ENCODE measurements around the gene CADM3.

DNA sequence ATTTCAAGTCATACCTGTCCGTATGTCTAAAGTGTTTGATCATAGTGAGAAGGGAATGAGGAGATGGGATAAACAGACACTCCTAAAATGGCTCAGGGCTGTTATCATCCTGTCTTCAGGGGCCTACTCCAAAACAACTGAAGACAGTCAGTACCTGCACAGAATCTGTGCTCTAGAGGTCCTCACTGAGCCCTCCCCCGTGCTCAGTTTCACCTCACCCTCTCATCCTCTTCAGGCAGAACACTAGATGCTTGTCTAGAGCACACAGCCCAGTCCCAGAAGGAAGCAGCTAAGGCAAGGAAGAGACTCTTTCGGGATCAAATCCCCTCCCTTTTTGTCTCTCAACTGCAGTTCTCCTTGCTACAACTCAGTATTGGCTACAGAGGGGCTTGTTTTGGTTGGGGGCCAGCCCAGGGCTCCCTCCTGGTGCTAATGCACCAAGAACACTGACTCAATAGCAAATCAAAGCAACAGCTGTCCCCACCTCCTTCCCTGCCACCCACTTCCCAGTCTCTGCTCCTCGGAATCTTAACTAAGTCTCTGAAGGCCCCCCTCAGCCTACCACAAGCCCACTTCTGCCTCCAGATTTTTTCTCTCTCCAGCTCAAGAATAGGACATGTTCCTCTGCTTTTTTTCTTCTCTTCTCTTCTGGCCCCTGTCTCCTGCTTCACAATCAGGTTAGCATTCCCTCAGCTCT, 10.1 kb downstream of the CADM3 start:
- TF ChIP-seq, protein P1, sequence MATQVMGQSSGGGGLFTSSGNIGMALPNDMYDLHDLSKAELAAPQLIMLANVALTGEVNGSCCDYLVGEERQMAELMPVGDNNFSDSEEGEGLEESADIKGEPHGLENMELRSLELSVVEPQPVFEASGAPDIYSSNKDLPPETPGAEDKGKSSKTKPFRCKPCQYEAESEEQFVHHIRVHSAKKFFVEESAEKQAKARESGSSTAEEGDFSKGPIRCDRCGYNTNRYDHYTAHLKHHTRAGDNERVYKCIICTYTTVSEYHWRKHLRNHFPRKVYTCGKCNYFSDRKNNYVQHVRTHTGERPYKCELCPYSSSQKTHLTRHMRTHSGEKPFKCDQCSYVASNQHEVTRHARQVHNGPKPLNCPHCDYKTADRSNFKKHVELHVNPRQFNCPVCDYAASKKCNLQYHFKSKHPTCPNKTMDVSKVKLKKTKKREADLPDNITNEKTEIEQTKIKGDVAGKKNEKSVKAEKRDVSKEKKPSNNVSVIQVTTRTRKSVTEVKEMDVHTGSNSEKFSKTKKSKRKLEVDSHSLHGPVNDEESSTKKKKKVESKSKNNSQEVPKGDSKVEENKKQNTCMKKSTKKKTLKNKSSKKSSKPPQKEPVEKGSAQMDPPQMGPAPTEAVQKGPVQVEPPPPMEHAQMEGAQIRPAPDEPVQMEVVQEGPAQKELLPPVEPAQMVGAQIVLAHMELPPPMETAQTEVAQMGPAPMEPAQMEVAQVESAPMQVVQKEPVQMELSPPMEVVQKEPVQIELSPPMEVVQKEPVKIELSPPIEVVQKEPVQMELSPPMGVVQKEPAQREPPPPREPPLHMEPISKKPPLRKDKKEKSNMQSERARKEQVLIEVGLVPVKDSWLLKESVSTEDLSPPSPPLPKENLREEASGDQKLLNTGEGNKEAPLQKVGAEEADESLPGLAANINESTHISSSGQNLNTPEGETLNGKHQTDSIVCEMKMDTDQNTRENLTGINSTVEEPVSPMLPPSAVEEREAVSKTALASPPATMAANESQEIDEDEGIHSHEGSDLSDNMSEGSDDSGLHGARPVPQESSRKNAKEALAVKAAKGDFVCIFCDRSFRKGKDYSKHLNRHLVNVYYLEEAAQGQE (IDR thresholded peaks at IDR 0.05; ENCODE audit: unreplicated experiment), result no peak
- TF ChIP-seq, protein P2, sequence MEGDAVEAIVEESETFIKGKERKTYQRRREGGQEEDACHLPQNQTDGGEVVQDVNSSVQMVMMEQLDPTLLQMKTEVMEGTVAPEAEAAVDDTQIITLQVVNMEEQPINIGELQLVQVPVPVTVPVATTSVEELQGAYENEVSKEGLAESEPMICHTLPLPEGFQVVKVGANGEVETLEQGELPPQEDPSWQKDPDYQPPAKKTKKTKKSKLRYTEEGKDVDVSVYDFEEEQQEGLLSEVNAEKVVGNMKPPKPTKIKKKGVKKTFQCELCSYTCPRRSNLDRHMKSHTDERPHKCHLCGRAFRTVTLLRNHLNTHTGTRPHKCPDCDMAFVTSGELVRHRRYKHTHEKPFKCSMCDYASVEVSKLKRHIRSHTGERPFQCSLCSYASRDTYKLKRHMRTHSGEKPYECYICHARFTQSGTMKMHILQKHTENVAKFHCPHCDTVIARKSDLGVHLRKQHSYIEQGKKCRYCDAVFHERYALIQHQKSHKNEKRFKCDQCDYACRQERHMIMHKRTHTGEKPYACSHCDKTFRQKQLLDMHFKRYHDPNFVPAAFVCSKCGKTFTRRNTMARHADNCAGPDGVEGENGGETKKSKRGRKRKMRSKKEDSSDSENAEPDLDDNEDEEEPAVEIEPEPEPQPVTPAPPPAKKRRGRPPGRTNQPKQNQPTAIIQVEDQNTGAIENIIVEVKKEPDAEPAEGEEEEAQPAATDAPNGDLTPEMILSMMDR (conservative IDR thresholded peaks at IDR 0.05; ENCODE audit: low read depth in 2 of 2), result peak in 1 of 2 experiments; percentile 44; a peak in 2 of 4 replicates
- TF ChIP-seq POLR2AphosphoS5 (IDR thresholded peaks at IDR 0.05; ENCODE audit: low read depth) (no peak), CREB1 (CRISPR knock-in tag; IDR thresholded peaks at IDR 0.05; ENCODE audit: low read depth) (no peak), EZH2 (IDR thresholded peaks at IDR 0.05; ENCODE audit: low read depth, unreplicated experiment) (no peak), JUNB (IDR thresholded peaks at IDR 0.05; ENCODE audit: unreplicated experiment) (no peak), EZH2phosphoT487 (IDR thresholded peaks at IDR 0.05; ENCODE audit: unreplicated experiment) (no peak), STAT1 (IDR thresholded peaks at IDR 0.05; ENCODE audit: unreplicated experiment) (no peak), ZNF114 (CRISPR knock-in tag; IDR thresholded peaks at IDR 0.05) (no peak), ZNF331 (CRISPR knock-in tag; IDR thresholded peaks at IDR 0.05; ENCODE audit: low read depth) (no peak), NANOG (IDR thresholded peaks at IDR 0.05; ENCODE audit: borderline replicate concordance) (no peak)
- TF ChIP-seq, protein P3, sequence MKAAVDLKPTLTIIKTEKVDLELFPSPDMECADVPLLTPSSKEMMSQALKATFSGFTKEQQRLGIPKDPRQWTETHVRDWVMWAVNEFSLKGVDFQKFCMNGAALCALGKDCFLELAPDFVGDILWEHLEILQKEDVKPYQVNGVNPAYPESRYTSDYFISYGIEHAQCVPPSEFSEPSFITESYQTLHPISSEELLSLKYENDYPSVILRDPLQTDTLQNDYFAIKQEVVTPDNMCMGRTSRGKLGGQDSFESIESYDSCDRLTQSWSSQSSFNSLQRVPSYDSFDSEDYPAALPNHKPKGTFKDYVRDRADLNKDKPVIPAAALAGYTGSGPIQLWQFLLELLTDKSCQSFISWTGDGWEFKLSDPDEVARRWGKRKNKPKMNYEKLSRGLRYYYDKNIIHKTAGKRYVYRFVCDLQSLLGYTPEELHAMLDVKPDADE (IDR thresholded peaks at IDR 0.05), result no peak
- TF ChIP-seq, protein P4, sequence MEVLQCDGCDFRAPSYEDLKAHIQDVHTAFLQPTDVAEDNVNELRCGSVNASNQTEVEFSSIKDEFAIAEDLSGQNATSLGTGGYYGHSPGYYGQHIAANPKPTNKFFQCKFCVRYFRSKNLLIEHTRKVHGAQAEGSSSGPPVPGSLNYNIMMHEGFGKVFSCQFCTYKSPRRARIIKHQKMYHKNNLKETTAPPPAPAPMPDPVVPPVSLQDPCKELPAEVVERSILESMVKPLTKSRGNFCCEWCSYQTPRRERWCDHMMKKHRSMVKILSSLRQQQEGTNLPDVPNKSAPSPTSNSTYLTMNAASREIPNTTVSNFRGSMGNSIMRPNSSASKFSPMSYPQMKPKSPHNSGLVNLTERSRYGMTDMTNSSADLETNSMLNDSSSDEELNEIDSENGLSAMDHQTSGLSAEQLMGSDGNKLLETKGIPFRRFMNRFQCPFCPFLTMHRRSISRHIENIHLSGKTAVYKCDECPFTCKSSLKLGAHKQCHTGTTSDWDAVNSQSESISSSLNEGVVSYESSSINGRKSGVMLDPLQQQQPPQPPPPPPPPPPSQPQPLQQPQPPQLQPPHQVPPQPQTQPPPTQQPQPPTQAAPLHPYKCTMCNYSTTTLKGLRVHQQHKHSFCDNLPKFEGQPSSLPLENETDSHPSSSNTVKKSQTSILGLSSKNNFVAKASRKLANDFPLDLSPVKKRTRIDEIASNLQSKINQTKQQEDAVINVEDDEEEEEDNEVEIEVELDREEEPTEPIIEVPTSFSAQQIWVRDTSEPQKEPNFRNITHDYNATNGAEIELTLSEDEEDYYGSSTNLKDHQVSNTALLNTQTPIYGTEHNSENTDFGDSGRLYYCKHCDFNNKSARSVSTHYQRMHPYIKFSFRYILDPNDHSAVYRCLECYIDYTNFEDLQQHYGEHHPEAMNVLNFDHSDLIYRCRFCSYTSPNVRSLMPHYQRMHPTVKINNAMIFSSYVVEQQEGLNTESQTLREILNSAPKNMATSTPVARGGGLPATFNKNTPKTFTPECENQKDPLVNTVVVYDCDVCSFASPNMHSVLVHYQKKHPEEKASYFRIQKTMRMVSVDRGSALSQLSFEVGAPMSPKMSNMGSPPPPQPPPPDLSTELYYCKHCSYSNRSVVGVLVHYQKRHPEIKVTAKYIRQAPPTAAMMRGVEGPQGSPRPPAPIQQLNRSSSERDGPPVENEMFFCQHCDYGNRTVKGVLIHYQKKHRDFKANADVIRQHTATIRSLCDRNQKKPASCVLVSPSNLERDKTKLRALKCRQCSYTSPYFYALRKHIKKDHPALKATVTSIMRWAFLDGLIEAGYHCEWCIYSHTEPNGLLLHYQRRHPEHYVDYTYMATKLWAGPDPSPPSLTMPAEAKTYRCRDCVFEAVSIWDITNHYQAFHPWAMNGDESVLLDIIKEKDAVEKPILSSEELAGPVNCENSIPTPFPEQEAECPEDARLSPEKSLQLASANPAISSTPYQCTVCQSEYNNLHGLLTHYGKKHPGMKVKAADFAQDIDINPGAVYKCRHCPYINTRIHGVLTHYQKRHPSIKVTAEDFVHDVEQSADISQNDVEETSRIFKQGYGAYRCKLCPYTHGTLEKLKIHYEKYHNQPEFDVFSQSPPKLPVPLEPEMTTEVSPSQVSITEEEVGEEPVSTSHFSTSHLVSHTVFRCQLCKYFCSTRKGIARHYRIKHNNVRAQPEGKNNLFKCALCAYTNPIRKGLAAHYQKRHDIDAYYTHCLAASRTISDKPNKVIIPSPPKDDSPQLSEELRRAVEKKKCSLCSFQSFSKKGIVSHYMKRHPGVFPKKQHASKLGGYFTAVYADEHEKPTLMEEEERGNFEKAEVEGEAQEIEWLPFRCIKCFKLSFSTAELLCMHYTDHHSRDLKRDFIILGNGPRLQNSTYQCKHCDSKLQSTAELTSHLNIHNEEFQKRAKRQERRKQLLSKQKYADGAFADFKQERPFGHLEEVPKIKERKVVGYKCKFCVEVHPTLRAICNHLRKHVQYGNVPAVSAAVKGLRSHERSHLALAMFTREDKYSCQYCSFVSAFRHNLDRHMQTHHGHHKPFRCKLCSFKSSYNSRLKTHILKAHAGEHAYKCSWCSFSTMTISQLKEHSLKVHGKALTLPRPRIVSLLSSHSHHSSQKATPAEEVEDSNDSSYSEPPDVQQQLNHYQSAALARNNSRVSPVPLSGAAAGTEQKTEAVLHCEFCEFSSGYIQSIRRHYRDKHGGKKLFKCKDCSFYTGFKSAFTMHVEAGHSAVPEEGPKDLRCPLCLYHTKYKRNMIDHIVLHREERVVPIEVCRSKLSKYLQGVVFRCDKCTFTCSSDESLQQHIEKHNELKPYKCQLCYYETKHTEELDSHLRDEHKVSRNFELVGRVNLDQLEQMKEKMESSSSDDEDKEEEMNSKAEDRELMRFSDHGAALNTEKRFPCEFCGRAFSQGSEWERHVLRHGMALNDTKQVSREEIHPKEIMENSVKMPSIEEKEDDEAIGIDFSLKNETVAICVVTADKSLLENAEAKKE (CRISPR knock-in tag; IDR thresholded peaks at IDR 0.05), result no peak
